C4-2B (cell line): ENCODE measurements around the gene MYLIP.

Source experiments
- ZFX ChIP-seq: fragments of 450-650 bp; IDR thresholded peaks from 2 replicates; pipeline ENCODE4 v1.6.1; 2017
- TF ChIP-seq, protein P1 (sequence below): fragments of 450-650 bp; conservative IDR thresholded peaks from 2 replicates; pipeline ENCODE4 v1.5.1; 2017; ENCODE audit warnings: mild to moderate bottlenecking

- TF ChIP-seq, protein P1, sequence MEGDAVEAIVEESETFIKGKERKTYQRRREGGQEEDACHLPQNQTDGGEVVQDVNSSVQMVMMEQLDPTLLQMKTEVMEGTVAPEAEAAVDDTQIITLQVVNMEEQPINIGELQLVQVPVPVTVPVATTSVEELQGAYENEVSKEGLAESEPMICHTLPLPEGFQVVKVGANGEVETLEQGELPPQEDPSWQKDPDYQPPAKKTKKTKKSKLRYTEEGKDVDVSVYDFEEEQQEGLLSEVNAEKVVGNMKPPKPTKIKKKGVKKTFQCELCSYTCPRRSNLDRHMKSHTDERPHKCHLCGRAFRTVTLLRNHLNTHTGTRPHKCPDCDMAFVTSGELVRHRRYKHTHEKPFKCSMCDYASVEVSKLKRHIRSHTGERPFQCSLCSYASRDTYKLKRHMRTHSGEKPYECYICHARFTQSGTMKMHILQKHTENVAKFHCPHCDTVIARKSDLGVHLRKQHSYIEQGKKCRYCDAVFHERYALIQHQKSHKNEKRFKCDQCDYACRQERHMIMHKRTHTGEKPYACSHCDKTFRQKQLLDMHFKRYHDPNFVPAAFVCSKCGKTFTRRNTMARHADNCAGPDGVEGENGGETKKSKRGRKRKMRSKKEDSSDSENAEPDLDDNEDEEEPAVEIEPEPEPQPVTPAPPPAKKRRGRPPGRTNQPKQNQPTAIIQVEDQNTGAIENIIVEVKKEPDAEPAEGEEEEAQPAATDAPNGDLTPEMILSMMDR, result no peak
- TF ChIP-seq ZFX, result no peak
These were observed 41.9 kb upstream of the MYLIP start for GRCh38 chr6:16086965-16087364.
